Stimulated activated CD4-positive, alpha-beta T cell treated with anti-CD3 and anti-CD28 coated beads, Interleukin-4, amount 100 ng/mL, for 1 hour (primary cell): ENCODE results near the gene TAF1B.
"Not testable (repeated sequence)": the region's sequence is repeated elsewhere in the genome, so short reads cannot be mapped to it uniquely, and the experiment has no call there.

Source experiments
- DNase-seq: peaks from one replicate; pipeline ENCODE4 v3.0.0-alpha.2; 2020

Gene TAF1B

GRCh38 chr2:9887513-9887912 lies 44.2 kb downstream of the TAF1B start:
- no peak for DNase-seq

GRCh38 chr2:9889812-9890261 lies 46.6 kb downstream of the TAF1B start:
- no peak for DNase-seq

GRCh38 chr2:9892236-9892635 lies 49.0 kb downstream of the TAF1B start:
- no peak for DNase-seq

GRCh38 chr2:9895669-9896590 lies 52.7 kb downstream of the TAF1B start:
- no peak for DNase-seq

GRCh38 chr2:9897331-9897737 lies 54.1 kb downstream of the TAF1B start:
- peak; percentile 19 for DNase-seq

- no peak for DNase-seq
Measured at GRCh38 chr2:9897846-9898245, 54.6 kb downstream of the TAF1B start.

GRCh38 chr2:9905413-9905812 lies 62.1 kb downstream of the TAF1B start:
- no peak for DNase-seq

GRCh38 chr2:9907402-9907801 lies 64.1 kb downstream of the TAF1B start:
- DNase-seq = no peak

- DNase-seq = no peak
Measured at GRCh38 chr2:9908639-9909038, 65.4 kb downstream of the TAF1B start.

- no peak for DNase-seq
Measured at GRCh38 chr2:9909106-9909505, 65.8 kb downstream of the TAF1B start.

GRCh38 chr2:9910699-9911098 lies 67.4 kb downstream of the TAF1B start:
- DNase-seq = no peak

GRCh38 chr2:9912468-9912867 lies 69.2 kb downstream of the TAF1B start:
- no peak for DNase-seq

- DNase-seq = peak; percentile 44
Measured at GRCh38 chr2:9914384-9915065, 71.3 kb downstream of the TAF1B start.

- no peak for DNase-seq
Measured at GRCh38 chr2:9918275-9918674, 75.0 kb downstream of the TAF1B start.

- no peak for DNase-seq
Measured at GRCh38 chr2:9919512-9919911, 76.2 kb downstream of the TAF1B start.

- DNase-seq = not testable (repeated sequence)
Measured at GRCh38 chr2:9927020-9927419, 83.7 kb downstream of the TAF1B start.

GRCh38 chr2:9937258-9937657 lies 94.0 kb downstream of the TAF1B start:
- no peak for DNase-seq

- no peak for DNase-seq
Measured at GRCh38 chr2:9937968-9938367, 94.7 kb downstream of the TAF1B start.

GRCh38 chr2:9939587-9940485 lies 96.6 kb downstream of the TAF1B start:
- DNase-seq = no peak

GRCh38 chr2:9941196-9941995 lies 98.1 kb downstream of the TAF1B start:
- no peak for DNase-seq

GRCh38 chr2:9941996-9942390 lies 98.7 kb downstream of the TAF1B start:
- DNase-seq = no peak

- no peak for DNase-seq
Measured at GRCh38 chr2:9944330-9944758, 101.1 kb downstream of the TAF1B start.
